ENCODE data around the gene NTS.

Gene NTS

DNA sequence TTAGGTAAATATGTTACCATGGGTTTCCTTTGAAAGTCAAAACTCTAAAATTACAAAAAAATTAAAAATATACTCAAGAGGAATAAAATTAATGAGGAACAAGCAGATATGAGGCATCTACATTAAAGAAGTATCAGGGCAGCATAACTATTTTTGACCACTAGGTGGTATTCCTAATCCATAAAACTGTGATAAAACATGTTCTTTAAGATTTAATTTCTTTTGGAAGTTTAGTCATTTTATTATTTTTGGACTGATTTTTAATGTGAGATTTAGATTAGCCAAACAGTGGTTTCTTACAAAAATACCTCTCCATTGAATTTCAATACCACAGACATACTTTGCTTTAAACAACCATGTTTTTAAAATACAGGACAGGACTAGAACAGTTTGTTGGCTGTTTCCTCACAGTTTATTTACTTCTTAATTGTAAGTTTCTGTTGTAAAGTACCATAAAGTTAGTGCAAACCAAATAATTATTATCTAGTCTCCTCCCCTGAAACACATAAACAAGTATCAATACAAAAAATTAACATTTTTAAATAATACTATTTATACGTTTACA lies 49.8 kb downstream of the NTS start:
- DNase-seq, result peak; percentile 52

DNA sequence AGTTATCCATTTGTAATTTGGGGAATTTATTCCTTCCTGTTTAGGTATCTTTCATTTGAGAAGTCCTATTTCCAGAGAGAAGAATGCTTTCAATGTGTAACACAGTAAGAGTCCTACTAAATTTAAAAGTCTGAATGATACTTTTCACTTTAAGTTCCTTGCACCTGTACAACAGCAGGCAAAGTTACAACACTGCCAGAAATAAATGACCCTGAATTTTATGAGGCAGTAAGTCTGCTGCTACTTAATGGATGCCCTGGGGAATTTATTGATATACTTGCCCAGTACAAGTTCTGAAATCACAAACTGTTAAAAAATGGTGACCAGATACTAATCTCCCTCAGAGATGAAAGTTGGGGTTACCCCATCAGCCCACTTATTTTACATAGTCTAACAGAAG lies 53.1 kb downstream of the NTS start:
- DNase-seq, result no peak
